GM18858 (cell line): ENCODE data around the gene ADK.
"Not testable (repeated sequence)": the region's sequence is repeated elsewhere in the genome, so short reads cannot be mapped to it uniquely, and the experiment has no call there.

ENCODE experiments used
- ATAC-seq: cut with Tn5 transposase; IDR thresholded peaks from one replicate; pipeline ENCODE4 v1.9.1; 2021; ENCODE audit not compliant: unreplicated experiment

Gene ADK

GRCh38 chr10:74178042-74178791 is 27.2 kb downstream of the ADK start:
- ATAC-seq, result no peak

- ATAC-seq, result no peak
These were observed 28.2 kb downstream of the ADK start for GRCh38 chr10:74179111-74179710.

GRCh38 chr10:74186678-74187077 is 35.7 kb downstream of the ADK start:
- no peak for ATAC-seq

GRCh38 chr10:74187237-74187636 is 36.2 kb downstream of the ADK start:
- no peak for ATAC-seq

- ATAC-seq, result not testable (repeated sequence)
These were observed 37.6 kb downstream of the ADK start for GRCh38 chr10:74188617-74189016.

- peak; percentile 85 for ATAC-seq
These were observed 39.0 kb downstream of the ADK start for GRCh38 chr10:74189999-74190421.

GRCh38 chr10:74190494-74190893 is 39.5 kb downstream of the ADK start:
- no peak for ATAC-seq

- ATAC-seq, result no peak
These were observed 43.5 kb downstream of the ADK start for GRCh38 chr10:74194545-74194944.

- ATAC-seq, result no peak
These were observed 44.0 kb downstream of the ADK start for GRCh38 chr10:74194999-74195398.

- no peak for ATAC-seq
These were observed 48.3 kb downstream of the ADK start for GRCh38 chr10:74199315-74199714.

- ATAC-seq, result no peak
These were observed 51.3 kb downstream of the ADK start for GRCh38 chr10:74202356-74202755.

- no peak for ATAC-seq
These were observed 55.7 kb downstream of the ADK start for GRCh38 chr10:74206746-74207145.

GRCh38 chr10:74207691-74208480 is 56.9 kb downstream of the ADK start:
- no peak for ATAC-seq

- ATAC-seq, result no peak
These were observed 58.0 kb downstream of the ADK start for GRCh38 chr10:74208997-74209396.

- no peak for ATAC-seq
These were observed 62.0 kb downstream of the ADK start for GRCh38 chr10:74213019-74213418.

- ATAC-seq, result no peak
These were observed 62.6 kb downstream of the ADK start for GRCh38 chr10:74213571-74214162.

- ATAC-seq, result not testable (repeated sequence)
These were observed 66.1 kb downstream of the ADK start for GRCh38 chr10:74217110-74217509.

GRCh38 chr10:74222467-74222866 is 71.4 kb downstream of the ADK start:
- ATAC-seq, result not testable (repeated sequence)

- no peak for ATAC-seq
These were observed 72.9 kb downstream of the ADK start for GRCh38 chr10:74223755-74224529.

- no peak for ATAC-seq
These were observed 76.8 kb downstream of the ADK start for GRCh38 chr10:74227697-74228424.
